Common myeloid progenitor, CD34-positive (primary cell): ENCODE measurements around the gene ACADSB.

Source experiments
- CTCF ChIA-PET: fragments of 350-600 bp; sonication (Branson Sonifier 250); formaldehyde crosslinking; loops from one replicate; lab custom pipeline; 2021; ENCODE audit warnings: antibody characterized with exemption; lab: Charles Lee
- POLR2A ChIA-PET: fragments of 350-600 bp; sonication (Branson Sonifier 250); formaldehyde crosslinking; loops from one replicate; lab custom pipeline; 2021; ENCODE audit warnings: antibody characterized with exemption; lab: Charles Lee
- DNase-seq, 3 donors: peaks; one replicate each; pipeline versions ENCODE4 v3.0.0 to v3.0.0-alpha.2; 2013
- H3K27ac ChIP-seq, 2 experiments: 1 replicate in 1 of 2; 2 replicates in 1 of 2; pipeline ENCODE4 v1.7.0; 2013; ENCODE audit warnings: inconsistent platforms in 2 of 2, low read length in 2 of 2, mild to moderate bottlenecking in 2 of 2, low read depth in 1 of 2, moderate library complexity in 1 of 2; ENCODE audit not compliant: severe bottlenecking in 2 of 2, insufficient read depth in 1 of 2, poor library complexity in 1 of 2
- H3K27me3 ChIP-seq, 5 experiments: replicated peaks in 2 of 5; 1 replicate in 3 of 5; 2 replicates in 2 of 5; pipeline versions ENCODE4 v1.6.1 to v1.7.0; 2013; ENCODE audit warnings: low read length in 4 of 5, mild to moderate bottlenecking in 2 of 5, moderate library complexity in 2 of 5, inconsistent platforms in 1 of 5; ENCODE audit not compliant: insufficient read depth in 5 of 5, control insufficient read depth in 4 of 5
- H3K36me3 ChIP-seq, 4 experiments: 1 replicate in 2 of 4; 2 replicates in 2 of 4; pipeline versions ENCODE4 v1.6.1 to v1.7.0; 2013; ENCODE audit warnings: low read length in 3 of 4, control low read depth in 1 of 4, mild to moderate bottlenecking in 1 of 4; ENCODE audit not compliant: control insufficient read depth in 4 of 4, insufficient read depth in 4 of 4
- H3K4me1 ChIP-seq, 4 experiments: 1 replicate in 3 of 4; 2 replicates in 1 of 4; pipeline versions ENCODE4 v1.6.1 to v1.7.1; 2013; ENCODE audit warnings: low read length in 3 of 4, mild to moderate bottlenecking in 3 of 4, control low read depth in 1 of 4, inconsistent platforms in 1 of 4, moderate library complexity in 1 of 4; ENCODE audit not compliant: control insufficient read depth in 4 of 4, insufficient read depth in 4 of 4; ENCODE audit errors: control extremely low read depth in 1 of 4
- H3K4me3 ChIP-seq, 7 experiments: 1 replicate in 4 of 7; 2 replicates in 3 of 7; pipeline versions ENCODE4 v1.5.1 to v1.7.0; 2013; ENCODE audit warnings: mild to moderate bottlenecking in 7 of 7, low read length in 6 of 7, moderate library complexity in 6 of 7, inconsistent platforms in 2 of 7, low read depth in 2 of 7, control low read depth in 1 of 7; ENCODE audit not compliant: insufficient read depth in 4 of 7, control insufficient read depth in 1 of 7; ENCODE audit errors: extremely low read depth in 1 of 7
- H3K9me3 ChIP-seq, 5 experiments: 1 replicate in 4 of 5; 2 replicates in 1 of 5; pipeline versions ENCODE4 v1.6.1 to v1.7.1; 2013; ENCODE audit warnings: low read length in 4 of 5, mild to moderate bottlenecking in 2 of 5, inconsistent platforms in 1 of 5, low read depth in 1 of 5, moderate library complexity in 1 of 5; ENCODE audit not compliant: control insufficient read depth in 4 of 5, insufficient read depth in 2 of 5; ENCODE audit errors: control extremely low read depth in 1 of 5
- WGBS: methylation state at CpG from one replicate; pipeline ENCODE4 v1.1.5; 2013; ENCODE audit not compliant: insufficient coverage; 5-methylcytosine and 5-hydroxymethylcytosine counted together

The ACADSB gene

GRCh38 chr10:122998934-122999333 lies 9.9 kb upstream of the ACADSB start:
- ChIA-PET POLR2A (interaction anchor here (0.5 kb wide), 1 partner anchor 1037 kb away, joined by 4 read pairs; no protein-coding TSS in a partner anchor), CTCF (interaction anchor here (0.8 to 1.7 kb wide), 3 partner anchors 9 to 20 kb away, joined by 3 to 5 read pairs (median 4); no protein-coding TSS in a partner anchor)
- DNase-seq, result no peak
- Histone ChIP-seq H3K4me3 (no peak overlapping the region), H3K36me3 (peaks cover 16 to 48% (median 26%) of the 10 kb centered on the region in 4 experiments), H3K4me1 (no peaks in the 10 kb centered on the region), H3K9me3 (no peaks in the 10 kb centered on the region), H3K27me3 (no peaks in the 10 kb centered on the region), H3K27ac (no peak overlapping the region)
- 100% methylated on average over 2 of the region's 3 CpGs for WGBS

- Histone ChIP-seq H3K27ac (no peak overlapping the region), H3K4me1 (no peaks in the 10 kb centered on the region), H3K36me3 (peaks cover 14 to 44% (median 22%) of the 10 kb centered on the region in 4 experiments), H3K27me3 (no peaks in the 10 kb centered on the region), H3K4me3 (no peak overlapping the region), H3K9me3 (no peaks in the 10 kb centered on the region)
- POLR2A ChIA-PET, result no interaction called here
- no peak for DNase-seq
- WGBS, result no CpG with 5 or more reads among the region's 3 CpGs
- CTCF ChIA-PET, result interaction anchor here (0.8 to 1.7 kb wide), 3 partner anchors 9 to 20 kb away, joined by 3 to 5 read pairs (median 4); no protein-coding TSS in a partner anchor
Observed at GRCh38 chr10:122999347-122999746, 9.5 kb upstream of the ACADSB start.

GRCh38 chr10:123000155-123000554 lies 8.7 kb upstream of the ACADSB start:
- 100% methylated on average over 1 of the region's 3 CpGs for WGBS

GRCh38 chr10:123001370-123001769 lies 7.4 kb upstream of the ACADSB start:
- DNase-seq, result no peak
- H3K4me1 ChIP-seq, result no peaks in the 10 kb centered on the region
- no peaks in the 10 kb centered on the region for H3K9me3 ChIP-seq
- 100% methylated on average over 2 of the region's 2 CpGs for WGBS
- H3K4me3 ChIP-seq, result no peak overlapping the region
- H3K27me3 ChIP-seq, result no peaks in the 10 kb centered on the region
- H3K36me3 ChIP-seq, result peaks cover 4 to 25% (median 9%) of the 10 kb centered on the region in 4 experiments
- no peak overlapping the region for H3K27ac ChIP-seq
- ChIA-PET CTCF (no interaction called here), POLR2A (interaction anchor here (0.7 kb wide), 1 partner anchor 172 kb away, joined by 3 read pairs; no protein-coding TSS in a partner anchor)

More at GRCh38 chr10:123000155-123000554, 8.7 kb upstream of the ACADSB start:
- no peak for DNase-seq
- ChIA-PET POLR2A (no interaction called here), CTCF (interaction anchor here (1.7 kb wide), 1 partner anchor 18 kb away, joined by 5 read pairs; no protein-coding TSS in a partner anchor)
- Histone ChIP-seq H3K27ac (no peak overlapping the region), H3K4me1 (no peaks in the 10 kb centered on the region), H3K36me3 (peaks cover 12 to 36% (median 18%) of the 10 kb centered on the region in 4 experiments), H3K4me3 (no peak overlapping the region), H3K27me3 (no peaks in the 10 kb centered on the region), H3K9me3 (no peaks in the 10 kb centered on the region)

GRCh38 chr10:123004298-123004697 lies 4.5 kb upstream of the ACADSB start:
- POLR2A ChIA-PET, result no interaction called here
- peaks cover 6 to 23% (median 13%) of the 10 kb centered on the region in 4 experiments for H3K4me1 ChIP-seq

GRCh38 chr10:123007558-123008354 lies 1.1 kb upstream of the ACADSB start:
- H3K4me3 ChIP-seq, result peak overlapping the region; percentile 65 to 97 (median 93)
- DNase-seq, result peak; percentile 46 to 74 (median 63)
- H3K9me3 ChIP-seq, result no peaks in the 10 kb centered on the region
- H3K36me3 ChIP-seq, result peaks cover 0 to 8% (median 0%) of the 10 kb centered on the region in 4 experiments
- no peaks in the 10 kb centered on the region for H3K27me3 ChIP-seq
- peaks cover 10 to 31% (median 22%) of the 10 kb centered on the region in 4 experiments for H3K4me1 ChIP-seq
- ChIA-PET CTCF (interaction anchor here (1.0 to 5.0 kb wide), 2 partner anchors 26 to 36 kb away, joined by 3 to 32 read pairs; partner anchors contain the start of gene PSTK), POLR2A (interaction anchor here (0.6 to 1.4 kb wide), 2 partner anchors 27 to 147 kb away, joined by 4 to 6 read pairs; no protein-coding TSS in a partner anchor)
- 9% methylated on average over 18 of the region's 30 CpGs for WGBS
- H3K27ac ChIP-seq, result peak overlapping the region; percentile 76 to 92

More at GRCh38 chr10:123004298-123004697, 4.5 kb upstream of the ACADSB start:
- CTCF ChIA-PET, result interaction anchor here (5.0 kb wide), 1 partner anchor 22 kb away, joined by 32 read pairs; the partner anchor contains the start of gene PSTK
- Histone ChIP-seq H3K27me3 (no peaks in the 10 kb centered on the region), H3K27ac (no peak overlapping the region), H3K9me3 (no peaks in the 10 kb centered on the region), H3K4me3 (no peak overlapping the region), H3K36me3 (peaks cover 0 to 4% (median 2%) of the 10 kb centered on the region in 4 experiments)
- 100% methylated on average over 2 of the region's 2 CpGs for WGBS
- DNase-seq, result no peak
